Fibroblast of skin of left quadriceps (primary cell): ENCODE measurements around the gene NTM.

ENCODE experiments used
- DNase-seq, 2 experiments: peaks; one replicate each; pipeline ENCODE4 v3.0.0-alpha.2; 2013; ENCODE audit warnings: low read depth in 2 of 2

NTM gene

DNA sequence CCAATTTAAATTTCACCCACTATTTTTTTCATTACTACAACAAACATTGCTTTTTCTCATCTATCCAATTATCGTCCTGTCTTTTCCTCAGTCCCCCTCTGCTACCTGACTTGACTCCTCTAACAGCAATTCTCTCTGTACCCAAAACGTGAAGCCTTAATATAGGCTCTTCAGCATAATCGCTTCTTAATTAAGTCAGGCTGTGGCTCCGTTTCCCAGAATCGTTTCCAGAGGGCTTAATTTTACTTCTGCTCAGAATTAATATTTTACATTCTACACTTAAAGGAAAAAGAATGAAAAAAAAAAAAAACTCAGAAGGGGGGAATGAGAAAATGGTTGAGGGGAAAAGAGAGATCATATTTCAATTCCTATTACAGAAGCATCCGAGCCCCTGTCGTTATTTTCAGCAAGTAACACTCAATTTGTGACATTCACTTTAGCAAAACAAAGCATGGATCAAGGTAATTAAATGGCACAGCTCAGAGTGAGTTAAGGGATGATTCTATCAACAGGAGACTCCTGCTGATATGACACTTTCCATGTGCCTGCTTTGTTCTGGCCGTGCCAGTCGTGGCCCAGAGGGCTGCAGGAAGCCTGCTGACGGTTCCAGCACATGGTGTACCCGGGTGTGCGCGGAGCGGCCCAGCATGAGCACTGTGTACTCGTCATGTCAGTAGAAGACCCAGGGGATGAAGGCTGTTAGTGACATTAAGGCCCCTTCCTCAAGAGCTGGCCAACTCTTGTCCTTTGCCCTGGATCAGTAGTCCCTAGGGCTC, 272.5 kb downstream of the NTM start:
- no peak for DNase-seq

DNA sequence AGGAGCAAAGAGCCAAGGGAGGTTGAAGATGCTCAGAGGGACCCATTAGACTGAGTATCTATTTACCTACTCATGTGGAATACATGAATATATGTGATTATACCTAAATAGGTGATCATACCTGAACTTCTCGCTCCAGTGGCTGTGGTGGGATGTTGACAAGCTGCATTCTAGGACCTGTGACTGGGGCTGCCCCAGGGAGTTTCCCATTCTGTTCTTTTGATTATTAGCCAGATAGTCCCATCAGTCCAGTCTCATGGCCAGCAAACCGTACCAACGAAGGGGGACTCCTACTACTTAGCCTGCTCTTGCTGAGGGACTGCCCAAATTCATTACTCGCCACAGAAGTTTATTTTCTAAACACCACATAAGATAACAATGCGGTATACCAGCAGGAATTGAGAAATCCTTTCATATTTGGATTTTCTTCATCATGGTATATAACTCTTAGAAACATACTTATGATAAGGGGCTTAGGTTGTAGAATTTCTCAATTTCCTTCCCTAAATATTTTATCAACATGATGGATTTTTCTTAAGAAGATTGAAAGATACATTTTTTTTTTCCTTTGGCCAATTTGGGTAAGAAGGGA, 273.9 kb downstream of the NTM start:
- DNase-seq: no peak

DNA sequence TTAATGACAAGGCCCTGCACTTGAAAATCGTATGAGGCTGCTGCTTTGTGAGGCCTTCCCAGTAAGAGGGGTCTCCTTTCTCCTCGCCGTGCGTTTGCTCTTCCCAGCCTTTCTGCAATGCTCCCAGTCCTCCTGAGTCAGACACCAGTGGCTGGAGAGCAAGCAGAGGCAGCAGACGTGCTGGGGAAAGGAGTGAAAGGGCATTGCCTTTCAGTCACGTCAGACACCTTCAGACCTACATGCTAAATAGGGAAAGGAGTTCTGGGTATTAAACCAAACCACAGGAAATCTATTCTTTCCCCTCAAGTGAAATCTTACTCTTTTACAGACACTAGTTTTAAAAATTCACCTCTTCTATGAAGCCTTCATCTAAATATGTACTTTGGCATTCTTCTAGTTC, 274.8 kb downstream of the NTM start:
- no peak for DNase-seq

DNA sequence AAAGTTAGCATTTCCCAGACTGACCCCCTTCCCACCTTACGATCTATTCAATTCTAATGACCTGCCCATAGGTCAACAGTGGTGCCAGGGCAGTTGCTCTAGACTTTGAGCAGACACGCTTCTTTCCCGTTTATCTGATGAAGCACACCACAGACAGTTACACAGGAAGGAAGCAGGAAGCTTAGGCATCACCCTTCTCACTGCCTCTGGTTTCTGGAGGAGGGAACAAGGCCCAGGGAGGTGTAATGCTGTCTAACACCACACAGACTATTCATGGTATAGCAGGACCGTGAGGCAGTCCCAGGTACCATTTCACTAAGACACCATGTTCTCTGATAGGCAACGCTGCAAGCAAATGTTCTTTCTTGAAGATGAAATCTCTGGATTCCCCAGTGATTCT, 279.4 kb downstream of the NTM start:
- no peak for DNase-seq

DNA sequence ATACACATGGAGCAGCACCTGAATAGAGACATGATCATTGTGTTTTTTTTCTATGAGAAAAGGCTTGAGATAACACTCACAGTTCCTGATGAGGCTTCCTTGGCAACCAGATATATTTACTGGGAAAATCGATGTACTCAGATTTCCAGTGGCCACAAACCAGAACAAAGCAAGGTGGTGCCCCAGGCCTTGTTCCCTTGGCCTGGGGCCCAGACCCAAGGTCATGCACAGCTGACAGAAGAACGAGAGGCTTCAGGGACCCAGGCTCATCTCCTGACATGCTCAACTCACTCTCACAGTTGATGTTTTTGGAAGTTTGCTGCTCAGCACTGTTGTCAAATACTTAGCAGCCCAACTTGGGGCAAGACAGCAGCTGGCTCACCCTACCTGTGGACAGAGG, 281.8 kb downstream of the NTM start:
- DNase-seq: no peak

DNA sequence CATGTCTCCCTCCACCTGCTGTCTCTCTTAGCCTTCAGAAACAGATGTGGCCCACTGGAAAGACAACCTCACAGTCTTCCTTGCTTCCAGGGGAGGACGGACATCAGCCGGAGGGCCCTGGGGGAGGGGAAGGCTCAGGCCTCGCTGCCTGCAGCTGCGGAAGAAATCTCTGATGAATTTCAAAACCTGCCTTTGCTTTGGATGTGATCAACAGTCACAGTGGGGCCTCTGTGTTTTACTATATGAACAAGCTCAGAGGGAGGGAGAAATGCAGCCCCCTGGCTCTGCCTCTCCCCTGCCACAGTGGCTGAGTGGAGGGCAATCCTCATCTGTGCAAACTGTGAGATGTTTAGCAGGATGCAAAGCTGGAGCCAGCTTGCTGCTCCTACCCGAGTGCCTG, 282.8 kb downstream of the NTM start:
- DNase-seq: no peak

DNA sequence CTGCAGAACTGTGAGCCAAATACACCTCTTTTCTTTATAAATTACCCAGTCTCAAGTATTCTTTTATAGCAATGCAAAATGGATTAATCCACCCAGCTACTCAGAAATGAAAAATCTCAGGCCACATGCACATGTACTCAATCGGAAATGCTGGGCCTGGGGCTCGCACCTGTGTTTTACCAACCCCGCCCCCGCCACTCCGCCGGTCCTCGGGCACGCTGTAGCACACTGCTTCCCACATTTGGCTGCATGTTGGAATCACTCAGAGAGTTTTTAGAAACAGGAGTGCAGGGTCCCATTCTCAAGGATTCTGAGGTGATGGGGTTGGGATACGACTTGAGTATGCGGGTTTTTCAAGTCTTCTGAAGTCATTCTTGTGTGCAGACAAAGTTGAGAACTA, 284.4 kb downstream of the NTM start:
- no peak for DNase-seq

DNA sequence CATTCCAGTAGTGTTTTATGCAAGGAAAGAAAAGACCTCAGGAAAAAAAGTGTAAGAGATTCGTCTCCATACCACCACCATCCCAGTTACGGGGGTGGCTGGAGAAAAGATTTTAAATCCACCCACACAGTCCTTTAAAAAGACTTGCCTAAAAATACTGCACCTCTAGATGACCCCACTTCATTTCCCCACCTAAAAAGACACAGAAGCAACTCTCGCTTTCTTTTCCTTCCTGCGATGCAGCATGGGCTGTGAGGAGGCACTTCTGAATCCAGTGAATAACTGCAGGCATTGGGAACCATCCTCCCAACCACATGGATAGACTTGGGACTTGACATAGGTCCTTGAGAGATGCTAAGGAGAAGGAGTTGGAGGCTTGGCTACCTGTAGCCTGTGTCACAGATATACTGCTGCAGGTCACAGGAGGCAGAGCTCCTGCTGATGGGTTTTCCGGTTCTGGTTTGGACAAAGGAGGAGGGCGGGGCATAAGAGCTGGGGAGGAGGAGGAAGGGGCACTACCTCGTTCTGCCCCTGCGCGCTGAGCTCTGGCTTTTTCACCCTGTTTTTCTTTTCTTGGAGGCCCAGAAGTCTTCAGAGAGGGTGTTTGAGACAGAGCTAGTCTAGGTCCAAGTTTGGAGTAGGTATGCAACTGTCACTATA, 285.9 kb downstream of the NTM start:
- no peak for DNase-seq

DNA sequence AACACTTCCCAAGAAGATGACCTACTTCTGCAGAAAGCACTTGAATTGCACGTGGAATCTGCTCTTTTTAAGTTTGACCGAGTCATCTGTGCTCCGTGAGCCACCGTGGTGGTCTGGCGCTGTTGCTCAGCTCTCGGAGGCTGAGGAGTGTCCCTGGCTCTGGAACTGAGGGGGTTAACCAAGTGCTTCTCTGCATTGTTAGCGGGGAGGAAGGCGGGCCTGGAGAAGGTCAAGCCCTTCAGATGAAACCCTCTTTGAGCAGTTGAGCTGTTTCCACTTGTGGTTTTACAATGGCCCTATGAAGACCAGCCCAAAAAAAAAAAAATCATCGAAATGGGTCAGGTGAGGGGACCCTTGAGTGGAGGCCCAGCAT, 286.4 kb downstream of the NTM start:
- DNase-seq: no peak

DNA sequence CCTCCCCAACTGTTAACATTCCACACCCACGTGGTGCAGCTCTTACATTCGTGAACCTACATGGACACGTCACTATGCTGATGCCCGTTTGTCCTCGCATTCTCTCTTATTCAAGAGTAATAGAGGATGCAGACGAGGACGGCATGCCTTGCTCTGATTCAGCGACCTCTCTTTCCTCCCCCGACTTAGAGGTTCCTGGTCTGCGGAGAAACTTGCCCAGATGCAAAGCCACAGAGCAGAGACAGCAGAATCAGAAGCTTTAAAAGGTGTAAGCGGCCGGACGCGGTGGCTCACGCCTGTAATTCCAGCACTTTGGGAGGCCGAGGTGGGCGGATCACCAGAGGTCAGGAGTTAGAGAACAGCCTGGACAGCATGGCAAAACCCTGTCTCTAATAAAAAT, 288.0 kb downstream of the NTM start:
- DNase-seq: no peak

DNA sequence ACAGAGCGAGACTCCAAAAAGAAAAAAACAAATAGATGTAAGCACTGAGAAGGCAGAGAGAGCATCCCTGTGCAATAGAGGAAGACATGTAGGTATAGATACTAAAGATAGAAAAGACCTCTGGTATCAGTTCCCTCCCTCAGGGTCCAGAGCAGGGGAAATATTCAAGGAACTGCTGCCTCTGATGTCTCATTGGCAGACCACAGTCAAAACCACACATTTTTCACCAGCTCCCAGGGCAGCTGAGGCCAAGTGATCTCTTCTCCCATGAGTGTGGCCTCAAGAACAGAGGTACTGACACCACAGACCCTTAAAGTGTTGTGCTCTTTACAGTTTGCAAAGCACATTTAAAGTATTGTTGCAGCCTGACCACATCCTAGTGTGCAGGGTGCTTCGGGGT, 288.5 kb downstream of the NTM start:
- DNase-seq: no peak

DNA sequence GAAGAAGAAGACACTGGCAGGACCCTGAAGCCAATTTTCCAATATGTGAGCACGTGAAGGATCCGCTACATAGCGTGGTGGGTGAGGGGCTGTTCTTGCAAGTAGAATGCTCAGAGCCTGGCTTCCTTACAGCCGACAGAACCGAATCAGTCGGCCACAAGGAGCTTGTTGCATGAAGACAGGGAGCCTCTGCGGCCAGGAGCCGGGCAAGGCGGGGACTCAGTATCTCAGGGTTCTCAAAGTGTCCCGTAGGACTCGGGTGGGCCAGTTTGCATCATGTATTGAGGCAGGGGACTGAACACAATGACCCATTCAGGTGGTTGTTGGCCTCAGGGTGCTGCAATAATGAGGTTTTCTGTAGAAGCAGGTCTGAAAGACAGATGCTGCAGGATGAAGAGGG, 289.5 kb downstream of the NTM start:
- no peak for DNase-seq

DNA sequence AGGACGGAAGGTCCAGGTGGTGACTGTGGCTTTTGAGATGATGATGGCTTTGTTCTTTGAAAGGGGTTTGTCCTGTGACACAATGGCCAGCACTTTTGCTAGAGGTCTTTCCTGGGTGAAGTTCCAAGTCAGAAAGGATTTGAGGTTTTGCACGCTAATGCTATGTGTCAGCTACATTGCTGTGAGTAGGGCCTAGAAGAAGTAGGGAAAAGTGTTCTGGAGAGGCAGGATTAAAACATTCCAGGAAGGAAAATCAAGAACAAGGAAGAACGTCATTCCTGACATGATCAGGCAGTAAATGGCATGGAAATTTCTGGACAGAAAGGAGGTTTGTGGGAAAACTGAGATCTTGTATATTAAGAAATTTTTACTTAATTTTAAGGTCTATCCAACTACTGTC, 290.7 kb downstream of the NTM start:
- DNase-seq: peak in 1 of 2 experiments; percentile 39

DNA sequence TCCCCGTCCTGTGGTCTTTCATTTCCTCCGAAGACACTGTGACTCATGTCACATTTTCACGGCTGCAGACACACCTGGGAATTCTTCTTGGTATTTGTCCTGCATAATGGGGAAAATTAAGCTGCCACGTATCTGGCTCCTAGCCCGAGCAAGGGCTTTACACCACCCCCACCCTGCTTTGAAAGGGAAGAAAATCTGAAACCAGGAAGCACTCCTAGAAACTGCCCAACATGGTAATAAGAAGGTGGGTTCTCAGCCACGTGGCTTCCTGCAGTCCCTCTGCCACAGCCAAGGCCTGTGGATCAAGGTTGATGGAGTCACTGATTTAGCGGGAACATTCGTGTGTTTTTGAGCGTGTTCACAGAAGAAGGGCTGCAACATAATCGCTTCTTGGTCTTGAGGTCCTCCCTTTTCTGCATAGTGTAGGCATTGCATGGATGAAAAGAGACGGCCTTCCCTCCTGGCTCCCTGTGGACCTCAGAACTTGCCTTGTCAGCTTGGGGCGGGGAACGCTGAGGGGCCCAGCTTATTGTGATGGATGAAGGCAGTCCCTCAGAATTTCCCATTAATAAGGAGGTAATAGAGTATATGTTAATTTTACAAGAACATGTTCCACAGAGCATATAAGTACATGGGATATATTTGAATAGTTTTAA, 292.0 kb downstream of the NTM start:
- DNase-seq: no peak

DNA sequence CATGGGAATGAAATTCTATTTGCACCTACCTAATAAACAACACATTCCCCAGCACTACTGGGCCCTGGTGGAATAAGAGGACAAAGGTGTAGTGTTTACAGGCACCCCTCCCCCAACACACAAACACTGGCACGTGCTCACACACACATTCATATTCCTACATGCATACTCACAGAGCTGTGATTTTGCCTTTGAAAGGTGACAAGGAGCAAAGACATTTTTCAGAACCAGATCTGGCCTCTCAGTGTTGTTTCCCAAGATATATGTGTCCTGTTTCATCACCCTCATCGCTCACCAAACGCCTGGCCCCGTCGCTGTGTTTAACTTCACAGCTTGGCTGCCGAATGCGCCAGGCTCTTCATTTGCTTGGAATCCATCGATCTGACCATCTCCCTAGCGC, 292.6 kb downstream of the NTM start:
- no peak for DNase-seq

DNA sequence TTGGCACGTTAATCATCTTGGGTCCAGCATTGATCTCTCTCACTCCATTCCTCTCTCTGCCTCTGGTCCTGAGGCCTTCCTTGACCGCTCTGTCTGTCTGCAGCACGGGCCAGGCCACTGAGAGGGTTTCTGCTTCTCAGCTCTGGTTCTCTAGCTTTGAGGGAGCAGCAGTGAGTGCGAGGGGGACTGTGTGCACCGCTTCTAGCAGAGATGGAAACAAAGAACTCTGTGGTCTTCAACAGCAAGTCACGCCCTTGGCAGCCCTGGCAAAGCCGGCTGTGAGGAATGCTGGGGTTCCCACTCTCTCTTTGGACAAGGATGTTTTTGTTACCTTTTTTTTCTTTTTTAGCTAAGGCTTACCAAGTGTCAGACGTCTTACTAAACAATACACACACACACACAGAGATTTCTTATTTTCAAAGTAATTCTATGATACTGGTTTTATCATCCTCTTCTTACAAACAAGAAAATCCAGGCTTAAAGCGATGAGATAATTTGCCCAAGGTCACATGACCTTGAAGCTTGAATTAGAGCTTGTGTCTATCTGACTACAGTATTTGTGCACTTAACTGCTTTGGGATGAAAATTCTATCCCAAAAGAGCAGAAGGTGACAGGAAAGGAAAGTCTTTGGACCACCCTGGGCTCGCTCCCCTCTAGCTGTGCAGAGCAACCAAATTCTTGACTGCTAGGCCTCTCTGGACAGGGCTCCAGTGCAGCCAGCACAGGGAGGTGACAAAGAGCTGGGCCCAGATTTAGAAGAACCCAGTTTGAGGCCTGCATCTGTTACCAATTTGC, 293.2 kb downstream of the NTM start:
- DNase-seq: no peak

DNA sequence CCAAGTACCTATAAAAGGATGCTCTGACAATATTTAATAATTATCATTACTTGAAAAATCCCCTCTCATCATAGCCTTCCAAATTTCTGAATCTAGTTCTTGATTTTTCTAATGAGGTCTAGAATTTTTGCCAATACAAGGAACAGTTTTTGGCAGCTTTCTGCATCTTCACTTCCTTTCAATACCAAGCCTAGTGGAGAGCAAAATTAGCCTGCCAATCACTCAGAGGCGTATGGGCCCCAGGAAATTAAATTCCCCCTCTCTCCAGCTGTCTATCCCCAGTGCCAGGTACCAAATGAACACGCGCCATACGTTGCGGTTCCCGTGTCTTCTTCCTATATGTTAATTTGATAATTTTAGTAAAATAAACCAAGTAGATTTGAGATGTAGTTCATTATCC, 293.9 kb downstream of the NTM start:
- no peak for DNase-seq

DNA sequence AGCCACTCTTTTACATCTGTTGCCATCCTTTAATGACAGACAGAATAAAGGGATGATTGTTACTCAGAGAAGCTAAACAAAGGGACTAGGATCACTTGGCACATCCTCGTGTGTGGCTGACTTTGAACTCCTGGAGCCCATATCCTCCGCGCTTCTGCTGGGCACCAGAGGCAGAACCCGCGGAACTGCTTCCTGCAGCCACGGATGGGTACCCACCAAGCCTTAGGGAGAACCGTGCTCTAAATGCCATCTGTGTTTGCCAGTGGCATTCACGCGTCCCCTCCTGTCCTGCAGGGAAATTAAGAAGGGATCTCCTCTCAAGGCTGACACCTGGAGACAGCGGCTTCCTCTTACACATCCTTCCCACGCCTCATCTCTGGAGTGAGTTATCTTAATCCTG, 294.4 kb downstream of the NTM start:
- DNase-seq: no peak

DNA sequence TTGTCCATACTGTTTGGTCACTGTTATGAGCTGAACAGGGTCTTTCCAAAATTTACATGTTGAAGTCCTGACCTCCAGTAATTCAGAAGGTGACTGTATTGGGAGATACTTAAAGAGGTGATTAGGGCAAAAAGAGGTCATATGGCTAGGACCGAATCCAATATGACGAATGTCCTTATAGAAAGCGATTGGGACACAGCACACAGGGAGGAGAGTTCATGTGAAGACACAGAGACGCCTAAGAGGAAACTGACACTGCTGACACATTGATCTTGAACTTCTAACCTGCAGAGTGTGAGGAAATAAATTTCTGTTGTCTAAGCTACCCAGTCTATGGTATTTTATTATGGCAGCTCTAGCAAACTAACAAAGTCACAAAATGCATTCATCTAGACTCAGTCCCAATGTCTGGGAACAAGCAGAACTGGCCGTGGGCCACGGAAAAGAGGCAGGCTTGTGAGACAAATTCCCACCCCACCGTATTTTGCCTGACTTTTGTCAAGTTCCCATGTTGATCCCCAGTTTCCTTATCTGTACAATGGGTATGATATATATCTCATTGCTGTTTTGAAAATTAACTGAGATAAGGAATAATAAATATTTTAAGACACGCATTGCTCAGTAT, 295.0 kb downstream of the NTM start:
- DNase-seq: no peak

DNA sequence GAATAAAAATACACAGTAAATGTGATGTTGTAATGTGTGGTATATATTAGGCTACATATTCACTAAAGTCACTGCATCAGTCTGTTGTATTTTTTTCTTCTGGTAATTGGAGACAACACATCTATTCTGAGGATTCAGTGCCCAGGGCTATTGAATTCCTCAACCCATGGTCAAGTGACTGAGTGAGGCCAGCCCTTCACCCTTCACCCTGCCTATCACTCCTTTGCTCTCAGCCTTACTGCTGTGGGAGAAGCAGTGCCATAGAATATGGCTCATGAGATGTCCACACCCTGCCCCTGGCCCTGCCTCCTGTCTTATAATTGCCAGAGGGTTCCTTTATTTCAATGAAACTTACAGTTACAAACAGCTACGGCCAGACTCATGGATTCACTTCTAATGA, 295.6 kb downstream of the NTM start:
- DNase-seq: no peak

DNA sequence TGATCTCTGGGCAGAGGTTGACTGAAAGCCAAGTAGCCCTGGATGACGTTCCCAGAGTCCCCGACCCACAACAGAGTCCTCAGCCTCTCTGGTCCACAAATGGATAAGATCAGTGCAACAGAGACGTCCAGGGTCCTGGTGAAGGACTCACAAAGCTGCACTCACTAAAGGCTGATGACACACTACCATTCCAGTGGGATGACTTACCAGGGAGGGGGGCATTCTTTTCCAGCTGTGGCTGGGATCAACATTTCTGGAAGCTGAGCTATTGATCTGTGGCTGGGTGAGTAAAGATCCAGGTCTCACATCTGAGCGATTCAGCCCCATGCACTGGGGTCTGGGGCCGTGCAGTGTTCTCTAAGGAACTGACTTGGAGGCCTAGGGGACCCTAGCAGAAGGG, 296.2 kb downstream of the NTM start:
- peak; percentile 51 to 52 for DNase-seq

DNA sequence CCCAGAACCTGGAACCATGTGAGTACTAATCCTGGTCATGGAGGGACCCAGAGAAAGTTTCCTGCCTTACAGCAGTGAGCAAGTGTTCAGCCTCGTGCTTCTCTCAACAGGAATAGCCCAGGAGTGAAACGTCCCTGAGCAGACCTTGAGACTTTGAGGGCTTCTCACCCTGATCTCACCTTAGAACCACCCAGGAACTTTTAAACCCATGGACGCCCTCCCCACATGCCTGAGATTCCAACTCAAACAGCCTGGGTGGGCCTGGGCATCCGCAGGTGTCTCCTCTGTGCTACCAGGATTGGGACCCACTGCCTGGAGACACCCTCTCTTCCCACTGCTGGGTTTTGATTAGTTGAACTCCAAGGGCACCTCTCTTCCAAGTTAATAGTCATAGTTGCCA, 297.2 kb downstream of the NTM start:
- DNase-seq: no peak
